RKO (cell line): Measurements from ENCODE around the gene KHDC4.
"Not testable (repeated sequence)": the region's sequence is repeated elsewhere in the genome, so short reads cannot be mapped to it uniquely, and the experiment has no call there.

Source experiments
- DNase-seq: peaks from one replicate; pipeline ENCODE4 v3.0.0-alpha.2; 2016; ENCODE audit warnings: low spot score

KHDC4 gene

GRCh38 chr1:155940993-155941844 is 7.0 kb upstream of the KHDC4 start, which contains the start of gene RXFP4:
Gene RXFP4, plus strand, starts transcription at chr1:155941638. Its CDS starts 72 bp downstream, at chr1:155941710.
- no peak for DNase-seq

- no peak for DNase-seq
These were observed 6.3 kb upstream of the KHDC4 start for GRCh38 chr1:155940482-155940992.

GRCh38 chr1:155938220-155938627 is 4.0 kb upstream of the KHDC4 start:
- DNase-seq = peak; percentile 79

GRCh38 chr1:155934936-155935590 is 850 bp upstream of the KHDC4 start:
- peak; percentile 58 for DNase-seq

- DNase-seq = peak; percentile 43
These were observed 569 bp downstream of the KHDC4 start for GRCh38 chr1:155933591-155934096.

GRCh38 chr1:155932487-155932886 is 1.7 kb downstream of the KHDC4 start:
- DNase-seq = peak; percentile 83

- DNase-seq = peak; percentile 63
These were observed 2.1 kb downstream of the KHDC4 start for GRCh38 chr1:155932081-155932480.

- no peak for DNase-seq
These were observed 2.7 kb downstream of the KHDC4 start for GRCh38 chr1:155931332-155932038.

GRCh38 chr1:155930725-155931124 is 3.5 kb downstream of the KHDC4 start:
- not testable (repeated sequence) for DNase-seq

GRCh38 chr1:155929057-155929456 is 5.2 kb downstream of the KHDC4 start:
- peak; percentile 41 for DNase-seq

- DNase-seq = no peak
These were observed 8.7 kb downstream of the KHDC4 start for GRCh38 chr1:155925506-155925905.

GRCh38 chr1:155920717-155921116 is 13.5 kb downstream of the KHDC4 start:
- no peak for DNase-seq

GRCh38 chr1:155919801-155920200 is 14.4 kb downstream of the KHDC4 start:
- DNase-seq = no peak

- no peak for DNase-seq
These were observed 15.6 kb downstream of the KHDC4 start for GRCh38 chr1:155918660-155919059.

GRCh38 chr1:155913969-155914757 is 20.1 kb downstream of the KHDC4 start:
- DNase-seq = no peak

- no peak for DNase-seq
These were observed 22.1 kb downstream of the KHDC4 start for GRCh38 chr1:155912056-155912536.

GRCh38 chr1:155911156-155912055 is 22.8 kb downstream of the KHDC4 start, which contains the start of gene RIT1:
Gene RIT1, minus strand, starts transcription at chr1:155911349. Its CDS starts 588 bp downstream, at chr1:155910761.
- DNase-seq = peak; percentile 87

GRCh38 chr1:155910621-155911121 is 23.5 kb downstream of the KHDC4 start:
- peak; percentile 78 for DNase-seq

- DNase-seq = peak; percentile 72
These were observed 24.3 kb downstream of the KHDC4 start for GRCh38 chr1:155909894-155910293.

- DNase-seq = no peak
These were observed 30.0 kb downstream of the KHDC4 start for GRCh38 chr1:155904261-155904660.
